ENCODE data around the gene ZNF335. TPM values are rescaled to one million over a fixed set of nuclear protein-coding genes. Genes with fewer than 3 reads are reported as not detected.
"Not testable (repeated sequence)": the region's sequence is repeated elsewhere in the genome, so short reads cannot be mapped to it uniquely, and the experiment has no call there.

The ZNF335 gene
- total and polyA plus RNA-seq, 8 donors, result 7.4 to 27.4 (median 8.8) TPM

- ATAC-seq (peak in 2 of 4 donors; percentile 76 to 83), FAIRE-seq (no peak), DNase-seq (no peak)
- Histone ChIP-seq H3K27me3 (no peaks in the 10 kb centered on the region), H3K4me3 (no peak overlapping the region), H3K27ac (no peak overlapping the region), H3K9me3 (no peaks in the 10 kb centered on the region), H3K4me1 (no peaks in the 10 kb centered on the region), H3K36me3 (no peaks in the 10 kb centered on the region)
- WGBS, 2 donors, result 40 to 60% methylated on average over 2 of the region's 2 CpGs
- TF ChIP-seq CTCF (IDR thresholded peaks at IDR 0.05), result no peak
- intact Hi-C loops (cut with DNase I), result no loop called here
Observed at GRCh38 chr20:45998337-45998736, 26.3 kb upstream of the ZNF335 start.

GRCh38 chr20:45997187-45997586 lies 25.2 kb upstream of the ZNF335 start:
- Histone ChIP-seq H3K9me3 (no peaks in the 10 kb centered on the region), H3K4me1 (no peaks in the 10 kb centered on the region), H3K27ac (no peak overlapping the region), H3K27me3 (no peaks in the 10 kb centered on the region), H3K36me3 (no peaks in the 10 kb centered on the region), H3K4me3 (no peak overlapping the region)
- 31 to 33% methylated on average over 3 of the region's 3 CpGs for WGBS, 2 donors
- no peak for TF ChIP-seq CTCF (IDR thresholded peaks at IDR 0.05)
- DNase-seq (no peak), FAIRE-seq (no peak), ATAC-seq (no peak)
- intact Hi-C loops (cut with DNase I), result no loop called here

GRCh38 chr20:45995495-45996097 lies 23.6 kb upstream of the ZNF335 start:
- H3K4me1 ChIP-seq; H3K9me3 ChIP-seq; DNase-seq; H3K36me3 ChIP-seq; H3K27me3 ChIP-seq; H3K4me3 ChIP-seq; ATAC-seq; H3K27ac ChIP-seq; FAIRE-seq; intact Hi-C loops (cut with DNase I): not testable (repeated sequence)
- 56% methylated on average over 6 of the region's 6 CpGs for WGBS, 2 donors

- H3K9me3 ChIP-seq, result no peaks in the 10 kb centered on the region
- DNase-seq (no peak), FAIRE-seq (no peak), ATAC-seq (no peak)
- 49 to 53% methylated on average over 9 of the region's 9 CpGs for WGBS, 2 donors
- H3K27me3 ChIP-seq, result peaks cover 0 to 3% (median 0%) of the 10 kb centered on the region in 4 donors
- no peak for TF ChIP-seq CTCF (IDR thresholded peaks at IDR 0.05)
- H3K27ac ChIP-seq, result no peak overlapping the region
- intact Hi-C loops (cut with DNase I), result no loop called here
- H3K4me1 ChIP-seq, result no peaks in the 10 kb centered on the region
- no peak overlapping the region for H3K4me3 ChIP-seq
- H3K36me3 ChIP-seq, result no peaks in the 10 kb centered on the region
Observed at GRCh38 chr20:45994761-45995493, 22.9 kb upstream of the ZNF335 start.

DNA sequence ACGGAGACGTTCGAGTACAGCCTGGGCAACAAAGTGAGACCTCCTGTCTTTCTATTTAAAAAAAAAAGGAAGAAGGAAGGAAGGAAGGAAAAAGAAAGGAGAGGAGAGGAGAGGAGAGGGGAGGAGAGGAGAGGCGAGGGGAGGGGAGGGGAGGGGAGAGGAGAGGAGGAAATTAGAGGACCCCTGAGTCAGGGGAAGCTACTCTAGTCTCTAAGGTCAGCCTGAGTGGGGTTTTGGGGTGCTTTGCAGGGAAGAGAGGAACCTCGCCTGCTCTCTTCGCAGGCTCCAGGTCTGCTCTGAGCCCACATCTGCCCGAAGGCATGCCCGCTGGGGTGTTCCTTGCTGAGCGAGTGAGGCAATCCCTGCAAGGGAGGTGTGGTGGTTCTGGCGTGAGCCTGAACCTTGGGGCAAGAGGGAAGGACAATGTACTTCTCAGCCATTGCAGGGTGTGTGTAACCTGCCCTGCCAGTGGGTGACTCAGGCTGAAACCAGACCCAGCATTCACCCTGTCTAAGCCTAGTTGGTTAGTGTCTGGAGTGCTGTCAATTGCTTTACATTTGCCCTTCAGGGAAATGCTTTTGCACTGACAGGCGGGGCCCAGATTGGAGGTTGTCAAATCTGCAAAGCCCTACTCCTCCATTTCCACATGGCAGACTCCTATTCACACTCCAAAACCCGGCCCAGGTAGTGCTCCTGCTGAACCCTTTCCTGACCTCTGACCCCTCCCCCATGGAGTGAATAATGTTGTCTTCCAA lies 21.4 kb upstream of the ZNF335 start:
- no peak for FAIRE-seq
- WGBS, 2 donors, result 61 to 67% methylated on average over 11 to 12 of the region's 12 CpGs
- no peak overlapping the region for H3K27ac ChIP-seq
- peaks cover 0 to 3% (median 0%) of the 10 kb centered on the region in 4 donors for H3K27me3 ChIP-seq
- no peaks in the 10 kb centered on the region for H3K4me1 ChIP-seq
- intact Hi-C loops (cut with DNase I), result no loop called here
- peak in 3 of 4 donors; percentile 39 to 65 (median 57) for ATAC-seq
- no peaks in the 10 kb centered on the region for H3K36me3 ChIP-seq
- no peak overlapping the region for H3K4me3 ChIP-seq
- no peak for DNase-seq
- no peak for TF ChIP-seq CTCF (IDR thresholded peaks at IDR 0.05)
- no peaks in the 10 kb centered on the region for H3K9me3 ChIP-seq

Measured in pancreas (tissue), 10 donors.